ENCODE data around the gene TECTA.
"Not testable (repeated sequence)": the region's sequence is repeated elsewhere in the genome, so short reads cannot be mapped to it uniquely, and the experiment has no call there.

The TECTA gene

GRCh38 chr11:121113611-121114010 lies 12.6 kb downstream of the TECTA start:
- no peak for TF ChIP-seq CTCF (IDR thresholded peaks at IDR 0.05; ENCODE audit: insufficient read depth, missing control alignments)
- DNase-seq (ENCODE audit: insufficient read length, low spot score) (no peak), FAIRE-seq (no peak)

GRCh38 chr11:121115024-121115423 lies 14.0 kb downstream of the TECTA start:
- FAIRE-seq; DNase-seq (ENCODE audit: insufficient read length, low spot score): not testable (repeated sequence)

DNA sequence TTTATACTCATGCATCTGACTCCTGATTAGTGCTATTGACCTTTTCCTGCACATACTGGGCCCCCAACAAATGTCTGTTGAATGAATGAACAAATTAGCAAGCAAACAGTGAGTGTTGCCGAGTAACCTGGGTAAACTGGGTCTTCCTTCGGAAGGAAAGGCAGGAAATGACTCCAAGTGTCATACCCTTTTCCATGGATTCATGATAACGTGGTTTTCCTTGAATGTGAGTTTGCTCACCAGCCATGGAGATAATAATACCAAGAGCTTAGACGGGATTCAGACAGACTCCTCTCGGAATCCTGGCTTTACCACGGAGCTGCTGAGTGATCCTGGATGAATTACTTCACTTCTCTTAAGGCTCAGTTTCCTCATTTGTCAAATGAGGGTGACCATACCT lies 16.7 kb downstream of the TECTA start:
- no peak for DNase-seq (ENCODE audit: insufficient read length, low spot score)
- no peak for TF ChIP-seq CTCF (IDR thresholded peaks at IDR 0.05; ENCODE audit: insufficient read depth, missing control alignments)
- no peak for FAIRE-seq

- FAIRE-seq (no peak), DNase-seq (ENCODE audit: insufficient read length, low spot score) (no peak)
- TF ChIP-seq CTCF (IDR thresholded peaks at IDR 0.05; ENCODE audit: insufficient read depth, missing control alignments): peak; percentile 15
Observed at GRCh38 chr11:121119440-121119839, 18.4 kb downstream of the TECTA start.

GRCh38 chr11:121122328-121122727 lies 21.3 kb downstream of the TECTA start:
- DNase-seq (ENCODE audit: insufficient read length, low spot score) (no peak), FAIRE-seq (no peak)
- no peak for TF ChIP-seq CTCF (IDR thresholded peaks at IDR 0.05; ENCODE audit: insufficient read depth, missing control alignments)

GRCh38 chr11:121123496-121124069 lies 22.5 kb downstream of the TECTA start:
- FAIRE-seq: no peak
- TF ChIP-seq CTCF (IDR thresholded peaks at IDR 0.05; ENCODE audit: insufficient read depth, missing control alignments): no peak
- no peak for DNase-seq (ENCODE audit: insufficient read length, low spot score)

GRCh38 chr11:121127809-121128208 lies 26.8 kb downstream of the TECTA start:
- FAIRE-seq (no peak), DNase-seq (ENCODE audit: insufficient read length, low spot score) (no peak)
- TF ChIP-seq CTCF (IDR thresholded peaks at IDR 0.05; ENCODE audit: insufficient read depth, missing control alignments): no peak
